Stomach (tissue), 9 donors: ENCODE results near the gene PPP2R5D. TPM values are rescaled to one million over a fixed set of nuclear protein-coding genes. Genes with fewer than 3 reads are reported as not detected.

Source experiments
- DNase-seq, 2 donors: peaks; one replicate each; pipeline versions ENCODE4 v3.0.0 to v3.0.0-alpha.2; 2013 to 2019
- H3K27ac ChIP-seq, 5 donors: fragments of 200-600 bp in 4 of 5; sonication (generic) in 4 of 5; one replicate each; pipeline ENCODE4 v1.5.1; 2013 to 2019; ENCODE audit warnings: mild to moderate bottlenecking in 1 of 5, moderate library complexity in 1 of 5
- H3K27me3 ChIP-seq, 3 donors: fragments of 200-600 bp; sonication (generic); one replicate each; pipeline ENCODE4 v1.5.1; 2017 to 2019; ENCODE audit warnings: mixed run types in 1 of 3
- H3K36me3 ChIP-seq, 4 donors: fragments of 200-600 bp; sonication (generic); 1 replicate in 3 of 4; 2 replicates in 1 of 4; pipeline ENCODE4 v1.5.1; 2016 to 2019
- H3K4me1 ChIP-seq, 4 donors: fragments of 200-600 bp; sonication (generic); one replicate each; pipeline ENCODE4 v1.5.1; 2016 to 2019
- H3K4me3 ChIP-seq, 4 donors: fragments of 200-600 bp; sonication (generic) in 3 of 4; one replicate each; pipeline ENCODE4 v1.5.1; 2016 to 2019; ENCODE audit warnings: mild to moderate bottlenecking in 1 of 4
- H3K9me3 ChIP-seq, 4 donors: fragments of 200-600 bp; sonication (generic); one replicate each; pipeline ENCODE4 v1.5.1; 2016 to 2019
- CTCF ChIP-seq, 7 experiments: fragments of 450-650 bp in 4 of 7; fragments of 200-600 bp in 3 of 7; sonication (generic) in 3 of 7; IDR thresholded peaks; one replicate each; pipeline ENCODE4 v1.5.1; 2016 to 2019; ENCODE audit warnings: antibody characterized with exemption in 7 of 7, control low read depth in 2 of 7, mild to moderate bottlenecking in 1 of 7
- EP300 ChIP-seq: sonication (generic); formaldehyde crosslinking; IDR thresholded peaks from one replicate; pipeline ENCODE4 v1.6.1; 2017; ENCODE audit warnings: antibody characterized with exemption
- POLR2A ChIP-seq, 4 donors: fragments of 450-650 bp; IDR thresholded peaks; one replicate each; pipeline ENCODE4 v1.6.1; 2016; ENCODE audit warnings: antibody characterized with exemption in 4 of 4, control low read depth in 2 of 4, mild to moderate bottlenecking in 1 of 4, moderate library complexity in 1 of 4
- POLR2AphosphoS5 ChIP-seq, 3 donors: sonication (generic); formaldehyde crosslinking; IDR thresholded peaks; one replicate each; pipeline ENCODE4 v1.6.1; 2016; ENCODE audit warnings: antibody characterized with exemption in 3 of 3
- WGBS, 5 donors: extraction: QIAGEN DNeasy Blood & Tissue Kit in 3 of 5; methylation state at CpG; one replicate each; pipeline versions ENCODE4 v1.1.5 to v1.1.7; 2013 to 2018; 5-methylcytosine and 5-hydroxymethylcytosine counted together
- intact Hi-C: fragments of 100-400 bp; cut with DNase I; formaldehyde crosslinking; loops from one replicate; pipeline ENCODE4 v1.15.1; 2023; ENCODE audit warnings: low total_unique reads
- polyA plus RNA-seq, 3 donors: library from polyadenylated mRNA; stranded (reverse); fragments of 200-250 nt; gene quantifications; one replicate each; pipeline ENCODE4 v1.2.3, GENCODE V29; 2013
- total RNA-seq, 5 donors: library from RNA; depleted of rRNA; stranded (reverse); fragments of >200 nt; gene quantifications; one replicate each; pipeline versions ENCODE4 v1.1.0 to v1.2.3, GENCODE V29; 2014 to 2016
- donor health status: healthy with polysubstance abuse.
- donor health status: Bipolar disorder and iron deficiency.
- donor health status: healthy.

PPP2R5D gene
- total and polyA plus RNA-seq, 8 donors = 19.6 to 517 (median 24.1) TPM

GRCh38 chr6:42961020-42961470 is 23.3 kb upstream of the PPP2R5D start:
- TF ChIP-seq POLR2A (IDR thresholded peaks at IDR 0.05) (no peak), EP300 (no peak), CTCF (IDR thresholded peaks at IDR 0.05) (no peak), POLR2AphosphoS5 (IDR thresholded peaks at IDR 0.05) (no peak)
- Histone ChIP-seq H3K4me1 (peaks cover 11 to 42% (median 21%) of the 10 kb centered on the region in 4 donors), H3K4me3 (peak overlapping the region; percentile 47 to 58 (median 50)), H3K27ac (peak overlapping the region; percentile 35 to 87 (median 73)), H3K36me3 (peaks cover 22 to 42% (median 39%) of the 10 kb centered on the region in 4 donors), H3K9me3 (no peaks in the 10 kb centered on the region), H3K27me3 (no peaks in the 10 kb centered on the region)
- DNase-seq = peak in 1 of 2 donors; percentile 32
- WGBS, 5 donors = 11 to 47% (median 17%) methylated on average over 9 to 15 of the region's 15 CpGs
- intact Hi-C loops = no loop called here

DNA sequence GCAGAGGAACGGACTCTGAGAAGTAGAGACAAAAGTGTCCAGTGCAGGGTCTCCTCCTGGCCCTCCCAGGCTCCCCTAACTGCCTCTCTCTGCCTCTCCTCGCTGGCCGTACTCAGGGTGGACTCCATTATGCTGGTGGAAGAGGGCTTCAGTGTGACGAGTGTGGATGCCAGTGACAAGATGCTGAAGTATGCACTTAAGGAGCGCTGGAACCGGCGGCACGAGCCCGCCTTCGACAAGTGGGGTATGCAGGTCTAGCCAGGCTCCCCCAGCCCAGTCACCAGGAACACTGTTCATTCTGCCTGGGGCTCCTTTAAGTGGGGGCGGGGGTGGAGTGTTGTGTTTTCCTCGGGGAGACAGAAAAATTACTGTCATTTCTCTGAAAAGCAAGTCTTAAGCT is 22.3 kb upstream of the PPP2R5D start:
- Histone ChIP-seq H3K4me3 (no peak overlapping the region), H3K36me3 (peaks cover 29 to 51% (median 48%) of the 10 kb centered on the region in 4 donors), H3K4me1 (peaks cover 11 to 42% (median 21%) of the 10 kb centered on the region in 4 donors), H3K27me3 (no peaks in the 10 kb centered on the region), H3K27ac (no peak overlapping the region), H3K9me3 (no peaks in the 10 kb centered on the region)
- no peak for DNase-seq
- WGBS, 5 donors = 90 to 95% (median 93%) methylated on average over 12 of the region's 12 CpGs
- TF ChIP-seq POLR2AphosphoS5 (IDR thresholded peaks at IDR 0.05) (no peak), CTCF (IDR thresholded peaks at IDR 0.05) (no peak), EP300 (no peak), POLR2A (IDR thresholded peaks at IDR 0.05) (no peak)
- intact Hi-C loops = no loop called here

- Histone ChIP-seq H3K4me3 (no peak overlapping the region), H3K9me3 (no peaks in the 10 kb centered on the region), H3K27me3 (no peaks in the 10 kb centered on the region), H3K36me3 (peaks cover 30 to 57% (median 54%) of the 10 kb centered on the region in 4 donors), H3K4me1 (peaks cover 11 to 42% (median 21%) of the 10 kb centered on the region in 4 donors), H3K27ac (no peak overlapping the region)
- TF ChIP-seq CTCF (IDR thresholded peaks at IDR 0.05) (no peak), POLR2A (IDR thresholded peaks at IDR 0.05) (no peak), POLR2AphosphoS5 (IDR thresholded peaks at IDR 0.05) (no peak), EP300 (no peak)
- DNase-seq = no peak
- intact Hi-C loops = no loop called here
- WGBS, 5 donors = 81 to 95% (median 88%) methylated on average over 6 to 13 of the region's 13 CpGs
Measured at GRCh38 chr6:42962502-42963178, 21.7 kb upstream of the PPP2R5D start.

GRCh38 chr6:42963179-42963854 is 21.1 kb upstream of the PPP2R5D start:
- peak overlapping the region in 1 of 5 donors; percentile 46 for H3K27ac ChIP-seq
- TF ChIP-seq POLR2A (IDR thresholded peaks at IDR 0.05) (no peak), POLR2AphosphoS5 (IDR thresholded peaks at IDR 0.05) (no peak), CTCF (IDR thresholded peaks at IDR 0.05) (no peak), EP300 (no peak)
- peaks cover 36 to 64% (median 60%) of the 10 kb centered on the region in 4 donors for H3K36me3 ChIP-seq
- H3K9me3 ChIP-seq = no peaks in the 10 kb centered on the region
- peaks cover 11 to 42% (median 21%) of the 10 kb centered on the region in 4 donors for H3K4me1 ChIP-seq
- intact Hi-C loops = no loop called here
- H3K27me3 ChIP-seq = no peaks in the 10 kb centered on the region
- no peak for DNase-seq
- no peak overlapping the region for H3K4me3 ChIP-seq
- WGBS, 5 donors = 76 to 90% (median 84%) methylated on average over 10 to 12 of the region's 12 CpGs
